Ishikawa (cell line): ENCODE data around the gene DHFR2.

Experiments used
- CEBPB ChIP-seq: IDR thresholded peaks from 2 replicates; pipeline ENCODE4 v1.6.1; 2012
- CREB1 ChIP-seq: IDR thresholded peaks from 2 replicates; pipeline ENCODE4 v1.6.1; 2012; ENCODE audit warnings: low read depth
- EGR1 ChIP-seq: IDR thresholded peaks from 2 replicates; pipeline ENCODE4 v1.6.1; 2012
- EP300 ChIP-seq: IDR thresholded peaks from 2 replicates; pipeline ENCODE4 v1.6.1; 2012; ENCODE audit warnings: borderline replicate concordance
- FOXM1 ChIP-seq: IDR thresholded peaks from 2 replicates; pipeline ENCODE4 v1.6.1; 2012; ENCODE audit warnings: low read depth, borderline replicate concordance
- MAX ChIP-seq: IDR thresholded peaks from 2 replicates; pipeline ENCODE4 v1.6.1; 2012
- NFIC ChIP-seq: IDR thresholded peaks from 2 replicates; pipeline ENCODE4 v1.6.1; 2012
- RAD21 ChIP-seq: IDR thresholded peaks from 2 replicates; pipeline ENCODE4 v1.6.1; 2012; ENCODE audit warnings: low read depth
- REST ChIP-seq: IDR thresholded peaks from 2 replicates; pipeline ENCODE4 v1.6.1; 2012; ENCODE audit warnings: low read depth, mild to moderate bottlenecking
- TAF1 ChIP-seq: IDR thresholded peaks from 2 replicates; pipeline ENCODE4 v1.6.1; 2012; ENCODE audit warnings: low read depth, mild to moderate bottlenecking
- TCF12 ChIP-seq: IDR thresholded peaks from 2 replicates; pipeline ENCODE4 v1.6.1; 2012; ENCODE audit warnings: low read depth
- TEAD4 ChIP-seq: IDR thresholded peaks from 2 replicates; pipeline ENCODE4 v1.6.1; 2012
- USF1 ChIP-seq: IDR thresholded peaks from 2 replicates; pipeline ENCODE4 v1.6.1; 2012
- YY1 ChIP-seq: IDR thresholded peaks from 2 replicates; pipeline ENCODE4 v1.6.1; 2012; ENCODE audit warnings: low read depth
- ZBTB7A ChIP-seq: IDR thresholded peaks from 2 replicates; pipeline ENCODE4 v1.6.1; 2012; ENCODE audit warnings: low read depth

DHFR2 gene

GRCh38 chr3:94066506-94067500 lies 4.1 kb upstream of the DHFR2 start:
- no peak for TF ChIP-seq YY1
- TF ChIP-seq REST: no peak
- no peak for TF ChIP-seq FOXM1
- TF ChIP-seq MAX: no peak
- no peak for TF ChIP-seq NFIC
- TF ChIP-seq RAD21: no peak
- TF ChIP-seq EP300: no peak
- no peak for TF ChIP-seq TAF1
- no peak for TF ChIP-seq TCF12
- no peak for TF ChIP-seq EGR1
- no peak for TF ChIP-seq TEAD4
- TF ChIP-seq USF1: no peak
- no peak for TF ChIP-seq CEBPB
- TF ChIP-seq CREB1: no peak
- no peak for TF ChIP-seq ZBTB7A

- TF ChIP-seq CREB1 (no peak), MAX (no peak), TAF1 (no peak), EP300 (no peak), NFIC (no peak), RAD21 (no peak), TEAD4 (no peak), ZBTB7A (no peak), TCF12 (no peak), USF1 (no peak), CEBPB (no peak), EGR1 (no peak), FOXM1 (no peak), YY1 (no peak), REST (no peak)
Measured at GRCh38 chr3:94065819-94066480, 3.2 kb upstream of the DHFR2 start.

GRCh38 chr3:94065122-94065521 lies 2.4 kb upstream of the DHFR2 start:
- TF ChIP-seq NFIC (no peak), MAX (no peak), FOXM1 (no peak)

- TF ChIP-seq RAD21: no peak
- TF ChIP-seq NFIC: no peak
- no peak for TF ChIP-seq ZBTB7A
- TF ChIP-seq EP300: no peak
- no peak for TF ChIP-seq TCF12
- no peak for TF ChIP-seq TEAD4
- TF ChIP-seq MAX: no peak
- TF ChIP-seq REST: no peak
- TF ChIP-seq EGR1: no peak
- TF ChIP-seq CEBPB: no peak
- TF ChIP-seq USF1: no peak
- no peak for TF ChIP-seq TAF1
- TF ChIP-seq YY1: no peak
- no peak for TF ChIP-seq FOXM1
- no peak for TF ChIP-seq CREB1
Measured at GRCh38 chr3:94064243-94064860, 1.6 kb upstream of the DHFR2 start.
